Hepatic stellate cell (primary cell): ENCODE data around the gene SH3RF2.
A peak's percentile ranks its signal among the peaks of the same experiment; 100 is the strongest.
"Not testable (repeated sequence)": the region's sequence is repeated elsewhere in the genome, so short reads cannot be mapped to it uniquely, and the experiment has no call there.

ENCODE experiments used
- DNase-seq: peaks from one replicate; pipeline ENCODE4 v3.0.0; 2011; ENCODE audit warnings: low spot score

Gene SH3RF2

GRCh38 chr5:145980718-145981117, 44.3 kb downstream of the SH3RF2 start:
- DNase-seq: no peak

- no peak for DNase-seq
These were observed 45.5 kb downstream of the SH3RF2 start for GRCh38 chr5:145981589-145982571.

DNA sequence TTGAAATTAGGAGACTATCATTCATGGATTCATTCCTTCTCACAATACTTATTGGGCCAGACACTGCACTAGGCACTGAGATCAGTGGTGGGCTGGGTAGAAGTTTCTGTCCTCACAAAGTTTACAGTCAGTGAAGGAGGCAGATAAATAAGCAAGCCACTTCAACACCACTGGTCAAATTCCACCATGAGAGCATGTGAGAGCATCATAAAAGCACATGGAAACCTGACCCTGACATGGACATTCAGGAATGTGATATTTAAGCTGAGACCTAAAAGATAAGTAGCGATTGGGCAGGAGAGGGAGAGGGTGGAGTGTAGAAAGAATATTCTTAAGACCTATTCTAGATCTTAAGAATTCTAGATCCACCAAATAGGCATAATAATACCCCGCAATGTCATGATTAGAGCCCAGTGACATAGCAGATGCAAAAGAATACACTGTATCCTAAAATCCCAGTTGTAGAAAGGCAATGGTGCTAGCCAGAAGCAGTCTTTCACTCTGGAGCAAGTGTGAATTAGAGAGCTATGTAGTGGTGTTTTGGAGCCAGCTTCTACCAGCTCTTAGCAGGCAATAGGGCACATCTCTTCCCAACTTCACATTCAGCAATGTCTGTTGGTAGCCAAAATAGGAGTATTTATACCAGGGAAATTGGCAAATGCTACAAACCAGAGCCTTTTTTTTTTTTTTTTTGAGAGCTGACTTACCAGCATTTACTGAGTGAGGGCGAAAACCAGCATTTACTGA, 46.4 kb downstream of the SH3RF2 start:
- no peak for DNase-seq

GRCh38 chr5:145983446-145983845, 47.1 kb downstream of the SH3RF2 start:
- DNase-seq: no peak

DNA sequence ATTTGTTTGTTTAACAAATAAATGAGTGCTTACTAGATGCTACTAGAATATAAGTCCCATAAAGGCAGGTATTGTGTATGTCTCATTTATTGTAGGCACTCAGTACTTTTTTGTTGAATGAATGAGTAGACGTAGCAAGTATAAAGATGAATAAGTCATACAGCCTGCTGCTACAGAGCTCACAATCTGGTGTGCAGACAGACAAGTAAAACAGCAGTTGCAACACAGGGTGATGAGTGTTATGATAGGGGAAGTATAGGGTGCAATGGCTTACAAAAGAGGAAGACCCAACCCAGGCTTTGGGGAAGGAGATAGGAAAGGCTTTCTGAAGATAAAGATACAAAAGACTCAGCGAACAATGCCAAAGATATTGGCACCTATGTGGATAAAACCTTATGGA, 47.7 kb downstream of the SH3RF2 start:
- no peak for DNase-seq

- no peak for DNase-seq
These were observed 51.5 kb downstream of the SH3RF2 start for GRCh38 chr5:145987856-145988255.

DNA sequence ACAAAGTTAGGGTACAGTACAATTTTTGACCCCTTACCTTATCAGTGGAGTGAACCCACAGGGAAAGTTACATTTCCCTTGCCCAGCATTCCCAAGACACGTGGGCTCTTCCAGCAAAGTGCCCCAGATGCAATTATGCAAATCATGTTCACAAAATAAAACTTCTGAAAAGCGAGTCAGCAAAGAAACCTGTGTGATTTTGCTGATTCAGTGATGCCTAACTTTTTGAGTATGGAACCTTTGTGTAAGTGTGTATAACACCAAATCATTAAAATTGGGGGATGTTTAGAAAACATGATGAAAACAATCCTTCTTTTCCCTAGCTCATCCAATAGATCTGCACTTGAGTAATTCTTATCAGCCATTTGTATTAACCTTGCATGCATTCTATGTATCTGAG, 52.6 kb downstream of the SH3RF2 start:
- no peak for DNase-seq

GRCh38 chr5:145989428-145989827, 53.0 kb downstream of the SH3RF2 start:
- DNase-seq: no peak

DNA sequence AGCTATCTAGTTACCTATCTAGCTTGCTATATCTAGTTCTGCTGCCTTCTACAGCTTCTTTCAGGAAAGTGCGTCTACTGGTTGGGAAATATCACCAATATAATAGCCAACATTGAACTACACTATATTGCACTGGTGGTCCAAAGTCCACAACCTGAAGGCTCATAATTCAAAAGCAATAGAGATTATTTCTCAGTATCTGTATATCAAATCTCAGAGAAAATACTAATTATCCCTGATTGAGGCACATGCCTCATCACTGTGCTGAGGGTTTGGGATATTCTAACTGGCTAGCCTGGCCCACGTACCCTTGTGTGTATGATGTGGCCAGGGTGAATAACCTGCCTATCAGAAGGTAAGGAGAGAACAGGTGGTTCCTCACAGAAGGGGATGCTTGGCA, 53.8 kb downstream of the SH3RF2 start:
- DNase-seq: no peak

- no peak for DNase-seq
These were observed 54.7 kb downstream of the SH3RF2 start for GRCh38 chr5:145991044-145991575.

- DNase-seq: not testable (repeated sequence)
These were observed 57.2 kb downstream of the SH3RF2 start for GRCh38 chr5:145993538-145993937.

DNA sequence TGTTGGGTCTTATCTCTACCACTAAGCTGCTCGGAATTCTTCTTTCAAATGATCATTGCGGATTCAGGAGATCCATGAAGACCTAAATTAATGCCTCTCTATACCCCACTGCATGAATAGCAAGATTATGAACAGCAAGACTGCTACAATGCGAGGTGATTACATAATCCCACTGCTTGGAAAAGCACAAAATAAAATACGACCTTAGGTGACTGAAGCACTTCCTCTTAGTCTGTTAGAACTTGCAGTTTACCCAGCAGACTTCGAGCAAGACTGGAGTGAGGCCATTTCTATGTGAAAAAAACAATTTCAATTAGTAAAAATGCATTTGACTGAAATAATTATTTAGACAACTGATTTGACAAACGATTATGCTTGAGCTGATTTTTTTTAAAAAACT, 59.8 kb downstream of the SH3RF2 start:
- no peak for DNase-seq

GRCh38 chr5:145999208-145999607, 62.8 kb downstream of the SH3RF2 start:
- no peak for DNase-seq

DNA sequence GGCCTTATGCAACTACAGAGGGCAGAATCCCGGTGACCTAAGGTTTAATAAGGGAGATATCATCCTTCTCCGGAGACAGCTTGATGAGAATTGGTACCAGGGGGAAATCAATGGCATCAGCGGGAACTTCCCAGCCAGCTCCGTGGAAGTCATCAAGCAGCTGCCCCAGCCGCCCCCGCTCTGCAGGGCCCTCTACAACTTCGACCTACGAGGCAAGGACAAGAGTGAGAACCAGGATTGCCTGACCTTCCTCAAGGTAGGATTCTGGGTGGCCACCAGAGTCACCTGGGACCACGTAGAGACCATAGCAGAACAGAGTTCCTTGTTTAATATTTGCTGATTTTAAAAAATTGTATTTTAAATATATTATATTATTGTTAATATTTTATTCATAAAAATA, 63.7 kb downstream of the SH3RF2 start:
- DNase-seq: no peak

DNA sequence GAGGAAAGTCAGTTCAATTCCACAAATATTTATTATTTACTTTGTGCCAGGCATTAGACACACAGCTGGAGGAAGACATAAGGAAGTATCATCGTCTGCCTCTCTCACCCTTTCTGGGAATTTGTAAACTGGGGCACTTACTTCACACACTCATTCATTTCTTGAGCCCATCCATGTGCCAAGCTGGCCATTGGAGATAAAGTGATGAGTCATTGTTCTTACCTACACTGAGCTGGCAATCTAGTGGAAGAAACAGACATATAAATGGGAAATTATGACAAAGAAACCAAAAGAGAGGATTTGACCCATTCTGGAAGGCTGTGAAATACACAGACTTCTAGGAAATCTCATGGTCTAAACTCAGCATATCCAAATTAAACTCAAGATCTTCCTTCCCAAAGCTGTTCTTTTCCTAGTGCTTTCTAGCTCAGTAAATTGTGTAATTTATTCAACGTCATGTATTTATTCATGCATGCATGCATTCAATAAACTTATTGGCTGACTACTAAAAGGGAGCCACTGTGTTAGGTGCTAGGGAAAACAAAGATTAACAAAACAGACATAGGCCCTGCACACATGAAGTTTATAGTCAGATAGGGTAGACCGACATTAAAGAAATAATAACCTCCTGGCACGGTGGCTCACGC, 65.3 kb downstream of the SH3RF2 start:
- no peak for DNase-seq

DNA sequence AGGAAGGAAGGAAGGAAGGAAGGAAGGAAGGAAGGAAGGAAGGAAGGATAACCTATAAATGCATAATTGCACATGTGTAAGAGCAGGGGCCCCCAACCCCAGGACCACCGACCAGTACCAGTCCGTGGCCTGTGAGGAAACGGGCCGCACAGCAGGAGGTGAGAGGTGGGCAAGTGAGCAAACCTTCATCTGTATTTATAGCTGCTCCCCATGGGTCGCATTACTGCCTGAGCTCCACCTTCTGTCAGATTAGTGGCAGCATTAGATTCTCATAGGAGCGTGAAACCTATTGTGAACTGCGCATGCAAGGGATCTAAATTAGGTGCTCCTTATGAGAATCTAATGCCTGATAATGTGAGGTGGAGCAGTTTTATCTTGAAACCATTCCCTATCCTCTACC, 66.1 kb downstream of the SH3RF2 start:
- no peak for DNase-seq

GRCh38 chr5:146003852-146004251, 67.5 kb downstream of the SH3RF2 start:
- no peak for DNase-seq

- no peak for DNase-seq
These were observed 68.9 kb downstream of the SH3RF2 start for GRCh38 chr5:146005264-146005663.

GRCh38 chr5:146005723-146006122, 69.3 kb downstream of the SH3RF2 start:
- DNase-seq: peak; percentile 6

GRCh38 chr5:146006470-146007190, 70.3 kb downstream of the SH3RF2 start:
- no peak for DNase-seq

DNA sequence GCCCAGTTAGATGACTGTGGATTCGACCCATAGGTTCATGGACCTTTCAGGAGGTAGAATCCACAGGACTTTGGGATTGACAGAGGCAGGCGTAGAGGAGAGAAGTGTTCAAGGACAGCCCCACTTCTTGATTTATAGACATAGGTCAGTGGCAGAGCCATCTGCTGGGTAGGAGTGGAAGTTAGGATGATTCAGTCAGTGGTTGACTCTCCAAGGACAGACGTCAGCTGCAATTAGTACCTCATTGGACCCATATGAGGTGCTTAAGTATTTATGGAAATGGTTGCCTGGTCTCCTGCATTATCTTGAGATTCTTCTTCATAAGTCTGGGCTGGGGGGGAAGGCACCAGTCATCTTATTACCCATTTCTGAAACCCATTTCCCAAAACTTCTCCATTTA, 70.9 kb downstream of the SH3RF2 start:
- DNase-seq: no peak

GRCh38 chr5:146007989-146008388, 71.6 kb downstream of the SH3RF2 start:
- no peak for DNase-seq
